ENCODE data around the gene DNHD1. TPM values are rescaled to one million over a fixed set of nuclear protein-coding genes. Genes with fewer than 3 reads are reported as not detected.

DNHD1 gene
- total and polyA plus RNA-seq, 9 of the 15 experiments (the other 6 are each of a cell fraction or from before 2014, with no cell fraction given), result 0.82 to 9.7 (median 3.8) TPM

- TF ChIP-seq STAT6 (CRISPR knock-in tag; IDR thresholded peaks at IDR 0.05) (no peak), HSF4 (CRISPR knock-in tag; IDR thresholded peaks at IDR 0.05; ENCODE audit: borderline replicate concordance) (no peak)
Measured at GRCh38 chr11:6448574-6448973, 48.5 kb upstream of the DNHD1 start (continued).

GRCh38 chr11:6452219-6452618 lies 44.9 kb upstream of the DNHD1 start:
- no peaks in the 10 kb centered on the region; the same call in 2 of the 3 replicates for H3K36me3 ChIP-seq (ENCODE audit: control insufficient read depth, insufficient read depth, low read length)
- H3K4me2 ChIP-seq (ENCODE audit: insufficient read depth, low read length), result no peak overlapping the region
- H2AFZ ChIP-seq (ENCODE audit: low read depth, low read length), result no peak overlapping the region
- no peaks in the 10 kb centered on the region for H3K9me3 ChIP-seq (replicated peaks; ENCODE audit: control insufficient read depth, insufficient read depth, low read depth, low read length)
- no peaks in the 10 kb centered on the region; the same call in 1 of the 2 replicates for H4K20me1 ChIP-seq (replicated peaks; ENCODE audit: control insufficient read depth, insufficient read depth, low read length)
- DNase-seq (ENCODE audit: extremely low read depth in 1 of 4, low spot score in 3 of 4) (no peak), ATAC-seq (no peak), FAIRE-seq (no peak)
- TF ChIP-seq THRB (CRISPR knock-in tag; conservative IDR thresholded peaks at IDR 0.05) (no peak), USF1 (CRISPR knock-in tag; IDR thresholded peaks at IDR 0.05) (no peak), STAT5A (IDR thresholded peaks at IDR 0.05; ENCODE audit: borderline replicate concordance, low read length) (no peak), NFXL1 (CRISPR knock-in tag; IDR thresholded peaks at IDR 0.05) (no peak), NFYB (IDR thresholded peaks at IDR 0.05; ENCODE audit: extremely low read depth, insufficient read length) (no peak), ZNF354B (CRISPR knock-in tag; IDR thresholded peaks at IDR 0.05) (no peak), TRIM28 (IDR thresholded peaks at IDR 0.05) (no peak), CAMTA2 (CRISPR knock-in tag; conservative IDR thresholded peaks at IDR 0.05) (no peak), TRIM24 (IDR thresholded peaks at IDR 0.05) (no peak), GABPB2 (CRISPR knock-in tag; conservative IDR thresholded peaks at IDR 0.05) (no peak), ZBTB26 (CRISPR knock-in tag; IDR thresholded peaks at IDR 0.05) (no peak), MEF2D (tag; conservative IDR thresholded peaks at IDR 0.05; ENCODE audit: low read depth) (no peak), KAT7 (CRISPR knock-in tag; IDR thresholded peaks at IDR 0.05; ENCODE audit: borderline replicate concordance) (no peak)
- CTCF ChIA-PET (ENCODE audit: low intra/inter-chr PET ratio), result interaction anchor here (0.7 kb wide), 1 partner anchor 87 kb away, joined by 3 read pairs; no protein-coding TSS in a partner anchor
- H3K79me2 ChIP-seq (ENCODE audit: control insufficient read depth, insufficient read depth, low read length), result no peaks in the 10 kb centered on the region
- BruUV-seq (replicated peaks), result no TSS peak
- no peaks in the 10 kb centered on the region for H3K9me1 ChIP-seq (ENCODE audit: control insufficient read depth, insufficient read depth, low read length)
- intact Hi-C loops (cut with micrococcal nuclease), result no loop called here
- in situ Hi-C loops (cut with MboI), result no loop called here
- H3K4me3 ChIP-seq, result no peak overlapping the region
- no peaks in the 10 kb centered on the region for H3K4me1 ChIP-seq (replicated peaks in 1 of 2; ENCODE audit: control insufficient read depth in 2 of 2, insufficient read depth in 2 of 2, low read length in 2 of 2)
- no peak overlapping the region for H3K9ac ChIP-seq (ENCODE audit: insufficient read depth in 1 of 2, low read depth in 2 of 2, low read length in 2 of 2)
- H3K27me3 ChIP-seq (ENCODE audit: control insufficient read depth in 2 of 2, insufficient read depth in 2 of 2, low read length in 2 of 2), result no peaks in the 10 kb centered on the region
- no peak overlapping the region for H3K27ac ChIP-seq (ENCODE audit: extremely low read depth, low read depth, low read length)
- WGBS (ENCODE audit: insufficient coverage, low coverage, missing lambda C conversion rate), result 12% methylated on average over 3 of the region's 3 CpGs
- POLR2A ChIA-PET, result interaction anchor here (0.6 to 1.6 kb wide), 3 partner anchors 17 to 98 kb away, joined by 3 read pairs; partner anchors contain the start of gene TRIM3
